ELR (cell line): ENCODE results near the gene EPB41L5.
"Not testable (repeated sequence)": the region's sequence is repeated elsewhere in the genome, so short reads cannot be mapped to it uniquely, and the experiment has no call there.

Experiments
- DNase-seq: peaks from one replicate; pipeline ENCODE4 v3.0.0-alpha.2; 2015; ENCODE audit warnings: low read depth

EPB41L5 gene

DNA sequence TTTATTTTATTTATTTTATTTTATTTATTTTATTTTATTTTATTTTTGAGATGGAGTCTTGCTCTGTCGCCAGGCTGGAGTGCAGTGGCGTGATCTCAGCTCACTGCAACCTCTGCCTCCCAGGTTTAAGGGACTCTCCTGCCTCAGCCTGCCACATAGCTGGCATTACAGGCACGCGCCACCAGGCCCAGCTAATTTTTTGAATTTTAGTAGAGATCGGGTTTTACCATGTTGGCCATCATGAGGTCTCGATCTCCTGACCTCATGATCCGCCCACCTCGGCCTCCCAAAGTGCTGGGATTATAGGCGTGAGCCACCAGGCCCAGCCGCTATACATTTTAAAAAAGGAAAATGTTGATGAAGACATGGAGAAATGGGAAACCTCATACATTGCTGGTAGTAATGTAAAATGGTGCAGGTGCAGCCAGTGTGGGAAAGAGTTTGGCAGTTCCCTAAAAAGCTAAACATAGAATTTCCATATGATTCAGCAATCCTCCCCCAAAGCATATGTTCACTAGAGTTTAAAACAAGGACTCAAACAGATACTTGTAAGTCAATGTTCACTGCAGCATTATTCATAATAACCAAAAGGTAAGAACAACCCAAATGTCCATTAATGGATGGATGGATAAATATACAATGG lies 187.1 kb downstream of the EPB41L5 start:
- not testable (repeated sequence) for DNase-seq

DNA sequence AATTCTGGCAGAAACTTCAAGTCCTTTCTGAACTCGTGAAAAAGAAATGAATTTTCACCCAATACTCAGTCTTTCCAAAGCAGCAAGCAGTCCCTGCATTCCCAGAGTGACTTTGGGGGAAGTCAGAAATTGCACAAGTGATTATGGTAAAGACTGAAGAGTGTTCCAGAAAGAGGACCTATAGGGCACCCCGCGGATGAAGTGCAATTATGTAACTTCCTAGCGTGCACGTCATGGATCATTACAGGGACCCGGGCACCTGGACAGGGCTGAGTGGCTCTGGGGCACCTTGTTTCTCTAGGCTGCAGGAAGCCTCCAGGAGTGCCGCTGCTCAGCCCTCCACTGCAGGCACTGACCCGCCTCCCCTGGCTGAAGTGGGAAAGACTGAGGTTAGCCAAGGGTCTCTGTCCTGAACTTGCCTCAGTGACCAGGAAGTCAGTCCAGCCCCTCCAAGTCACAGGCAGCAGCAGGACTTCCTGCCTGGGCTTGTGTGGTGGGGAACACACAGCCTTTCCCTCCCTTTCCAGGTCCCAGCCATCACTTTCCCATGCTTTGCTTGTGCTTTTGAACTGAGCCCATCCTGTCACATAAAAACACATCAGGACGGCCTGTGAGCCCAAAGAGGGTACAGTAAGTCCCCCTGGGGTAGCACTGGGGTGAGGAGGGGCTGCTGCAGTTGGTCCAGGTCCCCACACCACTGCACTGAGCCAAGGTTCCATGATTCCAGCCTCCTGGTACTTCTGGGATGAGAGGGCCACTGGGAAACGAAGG lies 190.6 kb downstream of the EPB41L5 start:
- no peak for DNase-seq

DNA sequence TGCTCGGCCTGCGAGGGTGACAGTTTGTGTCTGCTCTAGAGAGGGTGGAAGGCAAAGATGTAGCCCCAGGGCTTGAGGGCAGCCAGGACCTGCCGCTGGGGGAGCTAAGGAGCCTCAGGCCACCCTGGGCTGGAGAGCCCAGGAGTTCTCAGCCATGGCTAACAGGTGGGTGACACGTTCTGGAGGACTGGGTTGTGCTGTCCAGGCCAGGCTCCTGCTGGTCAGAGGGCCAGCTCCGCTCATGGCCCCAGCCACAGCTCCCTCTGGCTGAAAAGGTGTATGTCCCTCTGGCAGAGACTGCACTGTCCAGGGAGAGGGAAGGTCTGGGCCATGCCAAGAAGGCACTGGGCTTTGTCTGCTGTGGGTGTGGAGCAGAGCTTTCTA lies 191.1 kb downstream of the EPB41L5 start:
- peak; percentile 32 for DNase-seq

DNA sequence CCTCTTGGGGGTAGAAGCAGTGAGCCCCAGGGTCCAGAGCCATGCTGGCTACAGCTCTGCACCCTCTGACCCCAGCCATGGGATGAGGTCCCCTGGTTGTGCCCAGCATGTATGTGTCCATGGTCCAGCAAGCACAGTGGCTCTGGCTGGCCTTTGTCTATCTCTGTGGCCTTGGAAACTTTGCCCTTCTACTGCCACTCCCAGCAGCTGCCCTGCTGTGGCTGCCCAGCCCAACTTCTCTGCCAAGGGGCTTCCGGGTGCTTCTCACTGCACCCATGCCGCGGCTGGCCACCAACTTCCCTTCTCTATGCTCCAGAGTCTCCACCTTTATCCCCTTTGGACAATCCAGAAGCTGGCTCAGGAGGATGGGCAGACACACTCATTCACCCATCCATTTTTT lies 191.5 kb downstream of the EPB41L5 start:
- no peak for DNase-seq

DNA sequence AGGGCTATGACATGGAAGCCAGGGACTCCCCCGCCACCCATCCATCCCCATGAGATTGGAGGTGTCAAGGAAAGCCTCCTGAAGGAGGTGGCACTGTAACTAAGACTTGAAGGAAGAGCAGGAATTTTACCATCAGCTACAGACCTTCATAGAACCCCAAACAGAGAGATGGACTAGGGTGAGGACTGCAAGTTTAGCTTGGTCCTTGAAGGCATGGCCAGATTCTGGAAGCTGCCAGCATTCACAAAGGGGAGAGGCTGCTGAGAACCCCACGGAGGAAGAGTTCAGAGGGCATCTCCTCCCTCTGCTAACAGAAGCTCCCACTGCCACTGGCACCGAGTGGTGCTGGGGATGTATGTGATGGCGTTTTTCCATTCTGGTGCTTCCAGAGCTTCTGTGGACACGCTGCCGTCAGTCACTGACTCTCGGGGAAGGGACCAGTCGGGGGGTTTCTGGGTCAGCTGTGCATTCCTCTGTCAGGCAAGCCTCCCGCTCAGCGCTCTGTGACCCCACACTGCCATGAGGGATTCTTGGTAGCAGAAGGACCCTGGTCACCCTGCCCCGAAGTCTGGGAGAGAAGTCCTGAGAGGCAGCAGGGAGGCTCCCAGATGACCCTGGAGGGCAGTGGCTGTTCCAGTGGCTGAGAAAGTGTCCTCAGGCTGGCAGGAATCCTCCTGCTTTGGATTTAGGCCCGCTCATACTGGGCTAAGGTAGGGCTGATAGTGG lies 192.2 kb downstream of the EPB41L5 start:
- no peak for DNase-seq

DNA sequence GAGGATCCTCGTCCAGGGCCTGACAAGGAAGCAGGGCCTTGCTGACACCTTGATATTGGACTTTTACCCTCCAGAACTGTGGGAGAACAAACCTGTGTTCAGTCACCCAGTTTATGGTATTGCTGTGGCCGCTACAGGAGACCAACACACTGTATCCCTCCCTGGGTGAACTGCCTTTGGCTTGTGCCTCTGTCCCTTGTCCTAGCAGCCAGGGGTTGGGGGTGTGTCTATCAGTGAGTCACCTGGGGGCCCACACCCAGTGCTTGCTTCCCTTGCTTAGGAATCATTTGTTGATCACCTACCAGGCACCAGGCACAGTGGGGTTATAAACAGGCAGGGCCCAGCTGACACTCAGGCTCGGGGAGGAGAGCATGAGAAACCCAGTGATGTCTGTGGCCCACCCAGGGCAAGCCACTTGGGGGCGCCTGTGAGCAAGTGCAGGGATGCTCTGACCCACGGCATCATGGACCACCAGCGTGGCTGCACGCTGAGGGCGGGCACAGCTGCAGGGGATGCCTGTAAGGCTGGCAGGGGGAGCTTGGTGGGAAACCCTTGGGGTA lies 193.2 kb downstream of the EPB41L5 start:
- DNase-seq, result peak; percentile 40

DNA sequence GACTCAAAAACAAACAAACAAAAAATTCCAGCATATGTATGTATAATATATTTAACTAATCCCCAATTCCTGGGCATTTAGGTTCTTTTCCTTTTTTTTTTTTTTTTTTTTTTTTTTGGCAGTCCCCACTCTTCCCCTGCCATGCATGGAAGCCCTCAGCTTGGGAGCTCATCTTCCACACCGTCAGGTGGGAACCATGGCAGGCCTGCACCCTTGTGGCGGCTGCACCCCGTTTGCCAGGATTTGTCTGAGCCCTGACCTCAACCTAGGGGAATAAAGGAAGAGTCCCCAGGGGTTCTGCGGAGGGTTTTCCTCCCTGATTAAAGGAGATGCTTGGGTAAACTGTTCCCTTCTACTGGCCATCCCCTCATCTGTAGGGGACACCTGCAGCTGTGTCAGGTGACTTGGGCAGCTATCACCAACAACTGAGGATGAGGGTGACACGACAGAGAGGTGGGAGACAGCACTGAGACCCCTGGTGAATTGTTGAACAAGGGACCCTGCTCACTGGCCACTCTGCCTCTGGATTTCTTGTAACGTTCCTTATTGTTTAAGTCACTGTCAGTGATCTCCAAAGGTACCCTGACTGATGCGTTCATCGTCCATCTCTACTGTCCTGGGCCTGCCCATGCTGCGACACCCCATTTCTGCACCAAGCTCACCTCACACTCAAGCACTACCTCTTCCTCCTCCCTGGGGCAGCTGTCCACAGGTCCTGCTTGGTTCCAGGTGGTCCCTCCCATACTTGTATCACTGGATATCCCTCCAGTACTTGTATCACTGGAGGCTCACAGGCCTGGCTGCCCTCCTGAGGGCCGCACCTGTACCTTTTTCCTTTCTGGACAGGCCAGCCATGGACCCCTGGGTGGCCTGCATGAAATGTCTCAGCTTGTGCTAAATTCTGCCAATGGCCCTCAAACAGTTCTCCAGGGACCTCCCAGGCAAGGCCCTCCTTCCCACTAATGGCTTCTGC lies 195.8 kb downstream of the EPB41L5 start:
- DNase-seq, result no peak

DNA sequence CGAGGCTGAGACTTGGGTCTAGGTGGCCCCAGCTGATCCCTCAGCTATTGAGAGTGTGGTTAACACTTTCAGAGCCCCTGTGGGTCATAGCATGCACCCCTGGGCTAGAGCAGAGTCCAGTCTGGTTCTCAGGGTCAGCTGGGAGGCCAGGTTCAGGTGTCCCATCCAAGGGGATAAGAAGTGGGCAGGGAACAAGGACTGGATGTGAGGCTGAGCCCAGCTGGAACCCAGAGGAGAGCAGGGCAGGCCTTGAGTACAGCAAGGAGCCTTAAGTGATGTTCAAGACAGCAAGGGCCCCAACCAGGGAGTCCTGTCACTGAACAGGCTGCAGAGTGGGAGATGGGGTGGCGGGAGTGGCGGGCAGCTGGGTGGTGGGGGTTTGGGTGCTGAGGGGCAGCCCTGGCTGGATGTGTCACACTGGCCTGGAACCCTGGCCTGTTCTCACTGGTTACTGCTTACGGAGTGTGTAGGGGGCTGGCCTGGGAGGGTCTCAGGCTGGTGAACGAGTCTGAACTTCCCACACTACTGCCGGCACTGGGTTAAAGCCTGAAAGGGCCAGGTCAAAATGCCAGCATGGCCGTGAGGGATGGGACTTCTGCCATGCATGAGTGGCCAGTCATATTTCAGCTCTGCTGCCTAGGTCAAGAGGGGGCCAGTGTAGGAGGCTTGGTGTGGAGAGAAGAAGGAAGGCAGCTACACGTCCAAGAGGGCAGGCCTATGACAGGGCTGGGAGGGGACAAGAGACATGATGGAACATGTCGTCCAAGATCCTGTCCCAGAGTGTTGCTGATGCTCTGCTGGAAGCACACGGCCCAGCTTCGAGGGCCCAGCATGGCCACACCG lies 196.8 kb downstream of the EPB41L5 start:
- no peak for DNase-seq

DNA sequence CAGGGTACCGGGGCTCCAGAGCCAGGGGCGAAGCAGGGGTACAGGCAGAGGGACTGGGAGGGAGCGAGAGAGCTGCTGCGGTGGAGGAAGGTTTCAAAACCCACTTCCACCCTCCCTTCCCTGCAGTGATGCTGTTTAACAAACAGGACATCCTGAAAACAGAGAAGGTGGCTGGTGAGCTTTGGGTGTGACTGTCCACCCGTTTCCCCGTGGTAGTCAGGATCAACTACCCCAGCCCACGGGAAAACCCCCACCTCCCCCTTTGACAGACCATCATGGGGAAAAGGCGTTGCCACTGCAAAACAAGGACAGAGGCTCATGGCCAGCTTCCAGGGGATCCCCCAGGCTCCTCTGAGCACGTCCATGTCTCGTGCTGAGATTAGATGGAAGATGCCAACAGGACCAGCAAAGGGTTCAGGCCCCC lies 197.4 kb downstream of the EPB41L5 start:
- no peak for DNase-seq

DNA sequence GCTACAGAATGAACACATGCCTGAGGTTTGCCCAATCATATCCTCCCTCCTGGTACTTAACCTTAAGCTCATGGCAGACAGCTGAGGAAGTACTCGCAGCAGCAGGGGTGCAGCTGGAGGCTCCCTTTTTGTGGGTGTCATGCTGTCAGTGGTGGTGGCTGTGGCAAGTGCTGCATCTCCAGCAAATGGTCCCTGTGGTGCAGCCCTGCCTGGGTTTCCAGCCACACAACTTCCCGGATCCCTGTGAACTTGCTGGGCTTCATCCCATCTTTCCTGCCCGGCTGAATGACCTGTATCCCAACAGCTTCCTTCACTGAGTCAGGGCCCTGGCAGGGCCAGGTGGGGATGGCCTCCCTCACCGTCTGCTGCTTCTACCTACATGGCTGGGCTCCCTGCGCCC lies 205.3 kb downstream of the EPB41L5 start:
- DNase-seq, result no peak

DNA sequence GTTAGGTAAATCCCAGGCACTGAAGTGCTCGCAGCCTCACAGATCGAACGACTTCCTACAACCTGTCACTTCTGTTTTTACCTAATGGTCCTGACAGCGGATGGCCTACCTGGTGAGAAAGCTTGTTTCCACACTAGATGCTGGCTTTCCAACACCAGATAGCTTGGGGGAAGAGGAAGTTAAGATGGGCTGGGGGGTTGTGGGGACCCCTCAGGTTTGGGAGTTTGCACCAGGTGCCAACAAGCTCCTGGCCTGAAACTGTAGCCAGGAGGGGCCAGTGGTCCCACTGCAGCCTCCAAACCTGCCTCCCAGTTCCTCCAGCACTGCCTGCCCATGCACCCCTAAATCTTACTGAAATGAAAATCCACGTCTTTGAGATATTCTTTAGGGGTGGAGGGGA lies 206.4 kb downstream of the EPB41L5 start:
- DNase-seq, result no peak

DNA sequence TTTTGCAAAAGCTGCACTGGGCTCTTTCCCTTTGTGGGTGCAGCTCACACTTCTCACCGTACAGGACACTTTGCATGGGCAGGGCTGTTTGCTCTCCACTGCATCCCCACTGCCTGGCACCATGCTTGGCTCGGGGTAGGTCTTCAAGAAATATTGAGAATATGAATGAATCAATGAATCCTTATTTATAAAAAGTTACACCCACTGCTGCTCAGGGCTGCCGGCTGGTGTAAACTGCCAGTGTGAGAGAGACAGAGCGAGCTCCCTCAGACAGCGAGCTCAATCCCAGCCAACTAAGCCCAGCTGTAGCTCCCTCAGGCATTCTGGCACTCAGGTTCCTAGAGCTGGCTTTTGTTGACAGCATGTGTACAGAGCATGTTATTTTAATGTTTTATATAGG lies 206.9 kb downstream of the EPB41L5 start:
- no peak for DNase-seq

DNA sequence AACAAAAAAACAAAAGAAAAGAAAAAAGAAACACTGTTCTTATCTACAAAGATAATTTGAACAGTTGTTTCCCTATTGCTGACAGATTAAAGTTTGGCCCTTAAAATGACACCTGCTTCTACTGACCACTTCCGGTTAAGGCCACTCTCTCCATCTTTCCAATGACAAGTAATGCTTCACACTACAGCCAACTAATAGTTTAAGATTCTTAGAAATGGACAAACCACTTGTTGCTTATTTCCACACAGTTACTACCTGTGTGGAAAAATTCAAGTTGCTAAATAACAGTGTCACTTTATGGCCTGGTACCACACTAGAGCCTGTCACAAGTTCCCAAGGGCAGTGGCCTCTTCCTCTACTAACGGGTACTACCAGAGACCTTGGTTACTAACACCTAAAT lies 207.9 kb downstream of the EPB41L5 start:
- DNase-seq, result no peak

DNA sequence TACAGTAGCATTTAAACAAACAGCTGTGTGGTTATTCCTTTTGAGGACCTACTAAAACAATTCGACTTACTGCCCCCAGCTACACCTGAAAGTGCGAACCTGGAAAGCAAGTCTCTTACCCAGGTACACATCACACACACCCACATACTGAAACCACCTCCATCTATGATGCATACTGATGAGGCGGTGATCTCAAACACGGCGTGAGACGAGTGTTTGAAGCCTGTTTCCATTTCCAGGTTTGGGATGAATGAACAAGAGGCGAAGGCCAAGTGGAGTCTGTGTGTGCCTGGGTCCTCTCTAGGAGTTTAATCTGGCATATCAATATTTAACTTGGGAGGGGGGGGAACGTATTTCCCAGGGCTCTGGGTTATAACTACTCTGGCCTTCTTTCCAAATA lies 208.7 kb downstream of the EPB41L5 start:
- no peak for DNase-seq

DNA sequence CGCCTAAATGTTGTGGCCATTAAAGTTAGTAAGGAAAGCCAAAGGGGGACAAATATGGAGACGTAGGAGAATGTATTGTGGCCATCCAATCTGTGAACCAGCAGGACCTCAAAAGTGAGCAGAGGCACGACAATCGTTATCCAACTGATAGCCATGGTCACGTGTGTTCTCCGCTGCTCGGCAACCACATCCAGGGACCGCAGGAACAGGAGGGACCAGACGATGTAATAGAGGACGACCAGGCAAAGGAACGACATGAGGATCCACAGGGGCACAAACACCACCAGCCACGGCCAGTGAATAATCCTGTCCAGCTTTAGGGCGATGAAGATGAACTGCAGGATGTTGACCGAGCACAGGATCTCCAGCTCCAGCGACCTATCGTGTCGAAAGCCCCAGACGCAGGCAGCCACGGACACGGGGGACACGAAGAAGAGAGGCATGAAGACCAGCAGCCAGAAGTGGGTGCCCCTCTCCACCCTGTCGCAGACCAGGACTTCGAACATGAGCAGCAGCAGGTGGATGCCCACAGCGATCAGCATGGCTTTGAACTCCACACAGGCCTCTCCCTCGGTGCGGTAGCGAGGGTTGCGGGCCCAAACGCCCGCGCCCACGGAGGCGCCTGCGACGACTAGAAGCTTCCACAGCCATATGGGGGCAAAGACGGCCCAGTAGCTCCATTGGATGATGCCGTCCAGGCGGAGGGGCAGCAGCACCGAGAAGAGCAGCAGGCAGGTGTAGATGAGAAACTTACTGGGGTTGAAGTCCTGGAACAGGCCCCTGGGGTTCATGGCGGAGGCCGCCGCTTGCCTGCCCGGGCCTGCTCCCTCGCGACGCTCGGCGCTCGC lies 209.5 kb downstream of the EPB41L5 start:
- no peak for DNase-seq

DNA sequence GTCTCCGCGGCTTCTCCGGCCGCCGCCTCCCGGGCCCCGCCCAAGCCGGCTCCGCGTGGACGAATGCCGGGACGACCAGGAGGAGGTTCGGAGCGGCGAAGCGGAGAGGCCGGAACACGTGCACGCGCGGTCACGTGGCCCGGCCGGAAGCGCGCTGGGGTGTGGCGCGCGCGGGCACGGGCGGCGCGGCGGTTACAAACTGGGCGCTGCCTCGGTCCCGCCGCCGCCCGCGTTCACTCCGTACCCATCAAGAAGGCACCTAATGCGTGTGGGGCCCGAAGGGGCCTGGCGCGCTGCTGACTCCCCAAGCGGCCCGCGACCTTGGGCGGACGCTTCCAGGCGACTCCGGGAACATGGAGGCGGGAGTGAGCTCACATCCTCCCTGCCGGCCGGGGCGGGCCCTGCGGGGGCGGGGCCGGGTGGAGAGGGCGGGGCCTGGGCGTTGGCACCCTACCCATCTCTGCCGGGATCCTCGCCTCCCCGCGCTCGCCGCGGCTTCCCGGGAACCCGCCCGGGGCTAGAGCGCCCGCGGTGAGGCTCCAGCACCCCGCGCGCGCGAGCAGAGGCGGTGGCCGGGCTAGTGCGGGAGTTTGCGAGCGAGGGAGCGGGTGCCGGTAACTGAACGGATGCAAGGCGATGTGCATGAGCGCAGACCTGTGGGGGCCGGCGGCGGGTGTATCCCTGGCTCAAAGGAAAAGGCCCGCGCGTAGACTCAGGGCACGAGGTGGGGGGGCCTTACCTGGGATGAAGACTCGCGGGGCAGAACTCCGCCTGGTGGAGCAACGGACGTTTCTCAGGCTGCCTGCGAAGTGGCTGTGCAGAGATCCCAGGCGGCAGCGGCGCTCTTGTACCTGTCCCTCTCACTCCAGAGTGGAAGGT lies 210.4 kb downstream of the EPB41L5 start, which contains the start of gene TMEM185B:
TSS of gene TMEM185B (minus strand) at position 367 of the 879 bp plus-strand sequence. CDS start 424 bp downstream, outside the sequence.
- DNase-seq, result peak; percentile 85

DNA sequence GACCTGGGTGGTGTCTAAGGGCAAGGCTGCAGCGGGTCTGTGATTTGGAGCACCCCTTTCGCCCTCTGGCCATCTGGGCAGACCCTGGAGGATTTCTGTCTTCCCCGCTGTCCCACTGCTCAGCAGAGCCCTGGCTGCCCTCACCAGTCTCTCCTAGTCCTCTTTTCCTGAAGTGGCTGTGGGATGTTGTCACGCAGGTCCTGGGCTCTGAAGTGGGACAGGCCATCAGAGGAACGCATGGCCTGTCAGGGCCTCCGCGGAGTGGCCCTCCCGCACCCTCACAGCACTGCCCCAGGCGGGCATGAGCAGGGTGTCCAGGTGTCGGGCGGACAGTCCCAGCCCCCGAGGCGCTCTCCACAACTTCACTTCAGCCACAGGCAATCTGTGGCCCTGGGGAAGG lies 211.4 kb downstream of the EPB41L5 start:
- DNase-seq, result no peak

DNA sequence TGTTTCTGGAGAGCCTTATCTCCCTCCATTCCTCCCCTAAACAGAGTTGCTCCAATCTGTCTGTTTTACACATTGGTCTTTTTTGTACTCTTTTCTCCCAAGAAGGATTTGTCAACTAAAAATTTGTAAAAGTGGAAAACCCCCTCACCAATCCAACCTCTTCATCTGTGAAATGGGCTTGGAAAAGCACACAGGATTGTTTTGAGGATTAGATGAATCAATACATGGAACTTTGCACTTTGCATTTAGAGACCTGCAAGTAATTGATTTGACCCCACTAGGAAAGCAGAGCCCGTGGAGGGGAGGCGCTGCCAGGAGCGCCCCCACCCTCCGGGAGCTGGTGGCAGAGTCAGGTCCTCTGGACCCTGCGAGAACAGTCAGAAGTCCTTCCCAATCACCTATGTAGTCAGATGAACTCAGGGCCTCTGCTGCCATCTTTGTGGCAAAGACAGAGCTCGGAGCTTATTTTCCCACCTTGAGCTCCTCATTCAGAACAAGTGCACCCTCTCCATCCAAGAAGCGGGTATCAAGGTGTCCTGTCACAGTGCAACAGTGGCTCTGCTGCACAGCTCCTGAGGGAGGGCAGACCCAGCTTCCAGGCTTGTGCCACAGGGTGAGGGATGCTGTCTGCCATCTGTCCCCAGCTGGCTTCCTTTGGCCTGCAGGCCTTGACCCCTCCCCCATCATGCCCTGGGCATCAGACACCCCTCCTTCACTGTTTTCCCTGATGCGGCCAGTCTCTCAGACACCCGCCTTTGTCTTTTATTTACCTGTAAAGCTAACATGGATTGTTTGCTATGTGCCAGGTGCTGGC lies 212.1 kb downstream of the EPB41L5 start:
- DNase-seq, result no peak
